Mesenchymal stem cell (in vitro differentiated cells and primary cell): ENCODE measurements around the gene SPATS2L.
A peak's percentile ranks its signal among the peaks of the same experiment; 100 is the strongest.

Source experiments
- DNase-seq: peaks from one replicate; pipeline ENCODE4 v3.0.0-alpha.2; 2013
- H2AFZ ChIP-seq: one replicate; pipeline ENCODE4 v1.6.1; 2013; ENCODE audit warnings: low read depth, mild to moderate bottlenecking, control low read depth, inconsistent platforms, low read length, moderate library complexity
- H2AK5ac ChIP-seq: 2 replicates; pipeline ENCODE4 v1.6.1; 2013; ENCODE audit warnings: low read length, moderate library complexity, mild to moderate bottlenecking, inconsistent platforms; ENCODE audit not compliant: severe bottlenecking
- H2BK120ac ChIP-seq: one replicate; pipeline ENCODE4 v1.6.1; 2013; ENCODE audit warnings: low read depth, mild to moderate bottlenecking, inconsistent platforms, low read length, moderate library complexity
- H2BK12ac ChIP-seq, 2 experiments: one replicate each; pipeline ENCODE4 v1.6.1; 2013; ENCODE audit warnings: inconsistent platforms in 2 of 2, low read length in 2 of 2, mild to moderate bottlenecking in 2 of 2, moderate library complexity in 2 of 2, control low read depth in 1 of 2
- H2BK15ac ChIP-seq: one replicate; pipeline ENCODE4 v1.6.1; 2013; ENCODE audit warnings: mild to moderate bottlenecking, low read depth, inconsistent platforms; ENCODE audit not compliant: poor library complexity, severe bottlenecking
- H2BK5ac ChIP-seq: 2 replicates; pipeline ENCODE4 v1.6.1; 2013; ENCODE audit warnings: low read depth, mild to moderate bottlenecking, low read length, control low read depth, inconsistent platforms; ENCODE audit not compliant: poor library complexity, severe bottlenecking
- H3K14ac ChIP-seq, 2 experiments: one replicate each; pipeline ENCODE4 v1.6.1; 2013; ENCODE audit warnings: inconsistent platforms in 2 of 2, low read length in 2 of 2, control low read depth in 1 of 2, mild to moderate bottlenecking in 1 of 2, moderate library complexity in 1 of 2
- H3K18ac ChIP-seq, 2 experiments: one replicate each; pipeline ENCODE4 v1.6.1; 2013; ENCODE audit warnings: inconsistent platforms in 2 of 2, low read length in 2 of 2, control low read depth in 1 of 2, low read depth in 1 of 2, mild to moderate bottlenecking in 1 of 2
- H3K23ac ChIP-seq, 2 experiments: one replicate each; pipeline ENCODE4 v1.6.1; 2013; ENCODE audit warnings: inconsistent platforms in 2 of 2, low read length in 2 of 2, mild to moderate bottlenecking in 2 of 2, moderate library complexity in 2 of 2, control low read depth in 1 of 2
- H3K27ac ChIP-seq: 2 replicates; pipeline ENCODE4 v1.5.1; 2013; ENCODE audit warnings: mild to moderate bottlenecking, moderate library complexity, low read length, control low read depth, inconsistent platforms; ENCODE audit not compliant: poor library complexity, severe bottlenecking
- H3K27me3 ChIP-seq, 2 experiments: 2 replicates each; pipeline versions ENCODE4 v1.6.1 to v1.7.0; 2013; ENCODE audit warnings: low read length in 2 of 2, mild to moderate bottlenecking in 2 of 2, moderate library complexity in 2 of 2, control low read depth in 1 of 2, inconsistent platforms in 1 of 2; ENCODE audit not compliant: control insufficient read depth in 1 of 2, insufficient read depth in 1 of 2
- H3K36me3 ChIP-seq, 2 experiments: 2 replicates each; pipeline versions ENCODE4 v1.6.1 to v1.7.0; 2013; ENCODE audit warnings: low read length in 2 of 2, control low read depth in 1 of 2, inconsistent platforms in 1 of 2, low read depth in 1 of 2, mild to moderate bottlenecking in 1 of 2; ENCODE audit not compliant: insufficient read depth in 2 of 2, control insufficient read depth in 1 of 2
- H3K4ac ChIP-seq, 2 experiments: one replicate each; pipeline ENCODE4 v1.6.1; 2013; ENCODE audit warnings: inconsistent platforms in 2 of 2, low read length in 2 of 2, mild to moderate bottlenecking in 2 of 2, moderate library complexity in 2 of 2, control low read depth in 1 of 2, low read depth in 1 of 2
- H3K4me1 ChIP-seq: 2 replicates; pipeline ENCODE4 v1.6.1; 2013; ENCODE audit warnings: low read depth, low read length, control low read depth; ENCODE audit not compliant: control insufficient read depth, insufficient read depth
- H3K4me2 ChIP-seq: 2 replicates; pipeline ENCODE4 v1.6.1; 2013; ENCODE audit warnings: low read length, mild to moderate bottlenecking, inconsistent platforms; ENCODE audit not compliant: poor library complexity, severe bottlenecking
- H3K4me3 ChIP-seq, 2 experiments: 2 replicates each; pipeline versions ENCODE4 v1.5.1 to v1.7.0; 2013; ENCODE audit warnings: low read length in 2 of 2, mild to moderate bottlenecking in 2 of 2, control low read depth in 1 of 2, low read depth in 1 of 2; ENCODE audit not compliant: insufficient read depth in 1 of 2
- H3K79me1 ChIP-seq: replicated peaks from 2 replicates; pipeline ENCODE4 v1.6.1; 2013; ENCODE audit warnings: mild to moderate bottlenecking, control low read depth, low read length, inconsistent platforms; ENCODE audit not compliant: poor library complexity, severe bottlenecking
- H3K9ac ChIP-seq: 2 replicates; pipeline ENCODE4 v1.7.0; 2013; ENCODE audit warnings: mild to moderate bottlenecking, low read length, moderate library complexity
- H3K9me3 ChIP-seq: 2 replicates; pipeline ENCODE4 v1.7.0; 2013; ENCODE audit warnings: mild to moderate bottlenecking, low read length; ENCODE audit not compliant: control insufficient read depth
- H4K8ac ChIP-seq: one replicate; pipeline ENCODE4 v1.6.1; 2013; ENCODE audit warnings: inconsistent platforms, mild to moderate bottlenecking, low read length, moderate library complexity
- H4K91ac ChIP-seq: one replicate; pipeline ENCODE4 v1.6.1; 2013; ENCODE audit warnings: mild to moderate bottlenecking, low read length, inconsistent platforms
- WGBS: methylation state at CpG from one replicate; pipeline ENCODE4 v1.1.7; 2013; ENCODE audit warnings: mixed read lengths; 5-methylcytosine and 5-hydroxymethylcytosine counted together

SPATS2L gene

GRCh38 chr2:200308546-200309295 lies 2.2 kb downstream of the SPATS2L start:
- no peaks in the 10 kb centered on the region for H3K79me1 ChIP-seq
- no peaks in the 10 kb centered on the region for H3K9me3 ChIP-seq
- no peak overlapping the region for H2BK15ac ChIP-seq
- H4K8ac ChIP-seq: no peak overlapping the region
- H3K9ac ChIP-seq: peak overlapping the region; percentile 87
- no peak overlapping the region for H3K14ac ChIP-seq
- no peaks in the 10 kb centered on the region for H3K4me1 ChIP-seq
- peak; percentile 62 for DNase-seq
- H3K4me2 ChIP-seq: peak overlapping the region; percentile 9
- no peak overlapping the region for H3K18ac ChIP-seq
- no peaks in the 10 kb centered on the region for H3K36me3 ChIP-seq
- no peak overlapping the region for H3K4ac ChIP-seq
- no peak overlapping the region for H2AK5ac ChIP-seq
- 14% methylated on average over 2 of the region's 5 CpGs for WGBS
- H3K4me3 ChIP-seq: peak overlapping the region in 1 of 2 experiments; percentile 86
- no peak overlapping the region for H2BK12ac ChIP-seq
- H2AFZ ChIP-seq: no peak overlapping the region
- no peak overlapping the region for H2BK5ac ChIP-seq
- H4K91ac ChIP-seq: no peak overlapping the region
- H3K27me3 ChIP-seq: no peaks in the 10 kb centered on the region
- peak overlapping the region; percentile 19 for H3K27ac ChIP-seq
- H2BK120ac ChIP-seq: no peak overlapping the region
- H3K23ac ChIP-seq: no peak overlapping the region

GRCh38 chr2:200309296-200310049 lies 3.0 kb downstream of the SPATS2L start:
- no peak overlapping the region for H4K91ac ChIP-seq
- H3K18ac ChIP-seq: no peak overlapping the region
- H2BK12ac ChIP-seq: peak overlapping the region in 1 of 2 experiments; percentile 2
- 100% methylated on average over 1 of the region's 1 CpG for WGBS
- no peak overlapping the region for H2BK15ac ChIP-seq
- H3K4me3 ChIP-seq: no peak overlapping the region
- H3K27ac ChIP-seq: peak overlapping the region; percentile 9
- H3K4me1 ChIP-seq: no peaks in the 10 kb centered on the region
- no peak overlapping the region for H2BK120ac ChIP-seq
- H3K36me3 ChIP-seq: no peaks in the 10 kb centered on the region
- no peak overlapping the region for H3K4ac ChIP-seq
- no peaks in the 10 kb centered on the region for H3K27me3 ChIP-seq
- no peak overlapping the region for H4K8ac ChIP-seq
- H3K79me1 ChIP-seq: no peaks in the 10 kb centered on the region
- H3K23ac ChIP-seq: no peak overlapping the region
- peak overlapping the region; percentile 87 for H3K9ac ChIP-seq
- no peaks in the 10 kb centered on the region for H3K9me3 ChIP-seq
- no peak overlapping the region for H2AFZ ChIP-seq
- H3K14ac ChIP-seq: no peak overlapping the region
- H2BK5ac ChIP-seq: no peak overlapping the region
- no peak for DNase-seq
- no peak overlapping the region for H3K4me2 ChIP-seq
- H2AK5ac ChIP-seq: no peak overlapping the region

GRCh38 chr2:200310545-200310971 lies 4.1 kb downstream of the SPATS2L start:
- Histone ChIP-seq H3K4me3 (no peak overlapping the region), H3K79me1 (no peaks in the 10 kb centered on the region), H3K9me3 (no peaks in the 10 kb centered on the region), H3K27me3 (no peaks in the 10 kb centered on the region), H3K4me1 (peaks cover 2% of the 10 kb centered on the region), H3K23ac (no peak overlapping the region), H4K91ac (no peak overlapping the region), H4K8ac (no peak overlapping the region), H3K9ac (no peak overlapping the region), H3K4ac (no peak overlapping the region), H2BK120ac (no peak overlapping the region), H3K36me3 (no peaks in the 10 kb centered on the region), H2AK5ac (no peak overlapping the region), H3K14ac (no peak overlapping the region), H2BK15ac (no peak overlapping the region), H3K18ac (no peak overlapping the region), H2BK12ac (no peak overlapping the region), H3K27ac (peak overlapping the region; percentile 37), H3K4me2 (peak overlapping the region; percentile 29), H2BK5ac (no peak overlapping the region), H2AFZ (no peak overlapping the region)
- WGBS: 35% methylated on average over 2 of the region's 2 CpGs
- DNase-seq: peak; percentile 69

GRCh38 chr2:200311139-200311538 lies 4.6 kb downstream of the SPATS2L start:
- Histone ChIP-seq H3K14ac (no peak overlapping the region), H3K4ac (no peak overlapping the region), H2BK5ac (no peak overlapping the region), H2AK5ac (no peak overlapping the region), H2AFZ (no peak overlapping the region), H3K4me1 (peaks cover 2% of the 10 kb centered on the region), H3K27ac (peak overlapping the region; percentile 37), H3K9ac (no peak overlapping the region), H3K36me3 (no peaks in the 10 kb centered on the region), H2BK12ac (no peak overlapping the region), H3K4me2 (no peak overlapping the region), H3K23ac (no peak overlapping the region), H2BK15ac (no peak overlapping the region), H4K8ac (no peak overlapping the region), H3K27me3 (no peaks in the 10 kb centered on the region), H2BK120ac (no peak overlapping the region), H4K91ac (no peak overlapping the region), H3K9me3 (no peaks in the 10 kb centered on the region), H3K18ac (no peak overlapping the region), H3K79me1 (no peaks in the 10 kb centered on the region), H3K4me3 (no peak overlapping the region)
- 88% methylated on average over 1 of the region's 3 CpGs for WGBS
- DNase-seq: no peak
